NB4 (cell line): ENCODE data around the gene CLPTM1L.

Experiments used
- DNase-seq: peaks from one replicate; pipeline ENCODE4 v3.0.0; 2010; ENCODE audit warnings: low read depth
- H3K4me3 ChIP-seq: one replicate; pipeline ENCODE4 v1.5.1; 2011; ENCODE audit warnings: mild to moderate bottlenecking, low read depth, low read length, moderate library complexity
- MYC ChIP-seq: IDR thresholded peaks from 2 replicates; pipeline ENCODE4 v1.6.1; 2011; ENCODE audit warnings: low read depth, low read length
- POLR2A ChIP-seq: IDR thresholded peaks from 2 replicates; pipeline ENCODE4 v1.6.1; 2011; ENCODE audit warnings: mild to moderate bottlenecking; ENCODE audit not compliant: insufficient read length; ENCODE audit errors: extremely low read depth
- TF ChIP-seq, protein P1 (sequence below): IDR thresholded peaks from one replicate; pipeline ENCODE4 v1.5.1; 2012; ENCODE audit warnings: low read depth, low read length
- TF ChIP-seq, protein P2 (sequence below): IDR thresholded peaks from 2 replicates; pipeline ENCODE4 v1.6.1; 2011; ENCODE audit warnings: low read depth, low read length

Gene CLPTM1L

DNA sequence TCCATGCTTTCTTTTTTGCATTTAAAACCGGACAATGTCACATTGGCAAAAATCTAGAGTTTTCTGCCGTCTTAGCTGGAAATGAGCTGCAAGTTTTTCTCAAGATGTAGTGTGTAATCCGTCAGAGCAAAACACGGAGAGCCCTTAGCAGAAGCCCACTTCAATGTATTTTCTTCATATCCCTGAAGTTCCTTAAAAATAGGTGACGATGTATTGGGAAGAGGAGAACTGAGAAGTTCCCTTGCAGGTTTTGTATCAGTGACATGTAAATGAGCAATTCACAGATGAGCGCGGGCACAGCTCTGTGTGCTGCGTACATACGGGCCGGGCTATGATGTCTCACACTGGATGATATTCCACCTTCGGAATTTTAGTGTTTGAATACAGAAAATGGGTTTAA, 14.8 kb upstream of the CLPTM1L start:
- TF ChIP-seq, protein P1, sequence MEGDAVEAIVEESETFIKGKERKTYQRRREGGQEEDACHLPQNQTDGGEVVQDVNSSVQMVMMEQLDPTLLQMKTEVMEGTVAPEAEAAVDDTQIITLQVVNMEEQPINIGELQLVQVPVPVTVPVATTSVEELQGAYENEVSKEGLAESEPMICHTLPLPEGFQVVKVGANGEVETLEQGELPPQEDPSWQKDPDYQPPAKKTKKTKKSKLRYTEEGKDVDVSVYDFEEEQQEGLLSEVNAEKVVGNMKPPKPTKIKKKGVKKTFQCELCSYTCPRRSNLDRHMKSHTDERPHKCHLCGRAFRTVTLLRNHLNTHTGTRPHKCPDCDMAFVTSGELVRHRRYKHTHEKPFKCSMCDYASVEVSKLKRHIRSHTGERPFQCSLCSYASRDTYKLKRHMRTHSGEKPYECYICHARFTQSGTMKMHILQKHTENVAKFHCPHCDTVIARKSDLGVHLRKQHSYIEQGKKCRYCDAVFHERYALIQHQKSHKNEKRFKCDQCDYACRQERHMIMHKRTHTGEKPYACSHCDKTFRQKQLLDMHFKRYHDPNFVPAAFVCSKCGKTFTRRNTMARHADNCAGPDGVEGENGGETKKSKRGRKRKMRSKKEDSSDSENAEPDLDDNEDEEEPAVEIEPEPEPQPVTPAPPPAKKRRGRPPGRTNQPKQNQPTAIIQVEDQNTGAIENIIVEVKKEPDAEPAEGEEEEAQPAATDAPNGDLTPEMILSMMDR = no peak
- TF ChIP-seq MYC (no peak), POLR2A (no peak)
- TF ChIP-seq, protein P2, sequence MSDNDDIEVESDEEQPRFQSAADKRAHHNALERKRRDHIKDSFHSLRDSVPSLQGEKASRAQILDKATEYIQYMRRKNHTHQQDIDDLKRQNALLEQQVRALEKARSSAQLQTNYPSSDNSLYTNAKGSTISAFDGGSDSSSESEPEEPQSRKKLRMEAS = no peak
- no peak for DNase-seq
- no peak overlapping the region for H3K4me3 ChIP-seq

DNA sequence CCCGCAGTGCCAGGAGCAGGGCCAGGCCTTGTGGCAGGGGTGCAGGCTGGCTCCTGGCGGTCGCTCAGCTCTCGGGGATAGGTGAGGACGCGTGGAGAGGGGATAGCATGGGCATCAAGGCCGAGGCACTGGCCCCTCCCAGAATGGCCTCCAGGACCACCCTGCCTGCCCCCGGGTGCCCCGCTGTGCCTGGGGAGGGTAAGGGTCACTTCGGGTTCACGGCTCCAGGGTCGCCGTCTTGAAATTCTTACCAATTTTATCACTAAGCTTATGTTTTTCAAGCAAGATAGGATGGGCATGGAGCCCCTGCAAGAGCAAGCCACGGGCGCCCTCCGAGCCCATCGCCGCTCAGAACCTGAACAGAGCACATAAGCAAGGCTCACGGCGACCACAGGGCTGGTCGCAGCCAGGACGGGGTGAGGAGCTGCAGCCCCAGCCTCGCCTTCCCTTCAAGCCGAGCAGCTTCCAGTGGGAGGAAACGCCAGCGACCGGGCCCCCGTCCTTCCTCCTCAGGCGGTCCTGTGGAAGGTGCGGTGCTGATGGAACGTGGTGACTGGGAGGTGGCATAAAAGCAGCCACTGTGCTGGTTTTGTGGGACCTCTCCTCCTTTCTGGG, 14.2 kb upstream of the CLPTM1L start:
- no peak for DNase-seq
- TF ChIP-seq, protein P2 = no peak
- TF ChIP-seq MYC (no peak), POLR2A (no peak)
- TF ChIP-seq, protein P1 = no peak

DNA sequence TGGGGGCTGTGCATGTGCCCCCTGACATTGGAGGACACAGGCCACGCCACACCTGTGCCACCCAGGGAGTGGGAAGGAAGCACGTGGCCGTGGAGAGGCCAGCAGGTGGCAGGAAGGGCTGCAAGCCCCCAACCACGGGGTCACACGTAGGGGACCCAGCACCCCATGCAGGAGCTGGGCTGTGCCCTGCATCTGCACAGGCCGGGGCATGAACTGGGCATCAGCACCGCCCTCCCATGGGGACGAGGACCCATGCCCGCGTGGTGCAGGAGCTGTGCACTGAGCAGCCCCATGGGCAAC, 13.8 kb upstream of the CLPTM1L start:
- TF ChIP-seq, protein P1 = no peak
- TF ChIP-seq MYC = no peak
- TF ChIP-seq, protein P2 = peak; percentile 13; the same call in 1 of the 2 replicates
- no peak for TF ChIP-seq POLR2A
- H3K4me3 ChIP-seq = no peak overlapping the region
- no peak for DNase-seq

More for the DNA sequence above, 14.2 kb upstream of the CLPTM1L start:
- no peak overlapping the region for H3K4me3 ChIP-seq

DNA sequence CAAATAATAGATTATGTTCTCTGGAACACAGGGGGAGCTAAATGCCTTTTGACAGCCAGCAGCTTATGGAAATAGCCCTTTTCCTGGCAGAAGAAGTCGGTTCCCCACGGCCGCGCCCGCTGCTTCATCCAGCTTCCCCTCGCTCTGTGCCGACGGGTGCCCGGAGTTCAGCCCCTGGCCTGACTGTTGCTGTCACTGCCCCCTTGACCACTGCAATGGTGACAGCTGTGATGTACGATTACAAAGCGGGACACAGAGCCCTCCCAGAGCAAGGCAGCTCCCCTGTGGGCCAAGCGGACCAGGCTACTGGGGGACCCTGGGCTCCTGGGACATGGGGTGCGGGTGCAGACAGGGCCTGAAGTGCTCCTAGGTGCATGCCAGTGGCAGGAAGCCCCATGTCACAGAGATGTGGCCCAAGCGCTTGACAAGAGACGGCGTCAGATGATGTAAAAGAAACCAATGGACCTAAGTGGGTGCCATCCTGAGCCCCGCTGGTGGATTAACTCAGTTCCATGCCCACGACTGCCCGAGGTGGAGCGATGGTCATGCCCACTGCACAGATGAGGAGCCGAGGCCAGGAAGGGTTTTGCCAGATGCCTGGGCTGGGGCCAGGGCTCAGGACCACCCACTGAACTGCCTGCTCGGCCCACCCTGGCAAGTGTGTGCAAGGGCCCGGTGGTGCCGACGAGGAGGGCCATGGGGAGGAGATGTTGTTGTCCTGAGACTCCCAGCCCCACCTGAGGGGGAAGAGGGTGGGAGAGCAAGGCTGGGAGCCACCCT, 13.2 kb upstream of the CLPTM1L start:
- H3K4me3 ChIP-seq = no peak overlapping the region
- no peak for DNase-seq

DNA sequence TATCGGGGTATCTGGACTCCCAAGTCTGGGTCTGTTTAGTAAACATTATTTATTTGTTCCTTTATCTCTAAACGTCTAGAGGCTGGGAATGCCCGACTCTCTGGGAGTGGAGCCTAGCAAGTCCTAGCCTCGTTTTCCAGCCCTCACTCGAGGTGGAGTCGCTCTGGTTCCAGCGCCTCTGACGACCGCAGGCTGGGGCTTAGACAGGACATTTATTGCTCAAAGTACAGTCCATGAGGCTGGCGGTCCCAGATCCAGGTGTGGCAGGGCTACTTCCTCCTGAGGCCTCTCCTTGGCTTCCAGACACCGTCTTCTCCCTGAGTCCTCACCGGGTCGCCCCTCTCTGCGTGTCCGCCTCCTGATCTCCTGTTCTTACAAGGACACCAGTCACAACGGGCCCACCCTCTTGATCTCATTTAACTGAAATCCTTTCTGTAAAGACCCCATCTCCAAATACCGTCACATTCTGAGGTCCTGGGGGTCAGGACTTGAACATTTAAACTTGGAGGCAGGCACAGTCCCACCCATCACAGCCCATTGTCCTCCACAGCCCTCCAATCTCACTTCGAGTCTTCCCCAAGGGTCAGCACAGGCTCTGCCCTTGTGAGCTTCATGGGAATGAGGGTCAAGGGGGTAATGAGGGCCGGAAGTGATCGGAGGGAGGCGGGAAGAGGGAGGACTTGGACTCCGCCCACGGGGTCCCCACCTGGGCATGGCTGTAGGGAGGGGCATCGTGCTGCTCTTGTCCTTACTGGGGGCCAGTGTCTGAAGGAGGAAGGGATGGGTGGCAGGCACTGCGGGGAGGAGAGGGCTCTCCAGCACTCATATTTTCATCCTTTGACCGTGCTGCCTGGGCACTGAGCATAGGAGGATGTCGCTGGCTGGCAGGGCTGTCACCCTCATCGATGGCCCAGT, 12.2 kb upstream of the CLPTM1L start:
- DNase-seq = no peak
- H3K4me3 ChIP-seq = no peak overlapping the region
- TF ChIP-seq, protein P1 = no peak
- TF ChIP-seq, protein P2 = no peak
- TF ChIP-seq MYC (no peak), POLR2A (no peak)

More for the DNA sequence above, 13.2 kb upstream of the CLPTM1L start:
- TF ChIP-seq MYC (no peak), POLR2A (no peak)
- TF ChIP-seq, protein P2 = no peak
- TF ChIP-seq, protein P1 = no peak
